Measurements from ENCODE around the gene TEX264.

TEX264 gene

DNA sequence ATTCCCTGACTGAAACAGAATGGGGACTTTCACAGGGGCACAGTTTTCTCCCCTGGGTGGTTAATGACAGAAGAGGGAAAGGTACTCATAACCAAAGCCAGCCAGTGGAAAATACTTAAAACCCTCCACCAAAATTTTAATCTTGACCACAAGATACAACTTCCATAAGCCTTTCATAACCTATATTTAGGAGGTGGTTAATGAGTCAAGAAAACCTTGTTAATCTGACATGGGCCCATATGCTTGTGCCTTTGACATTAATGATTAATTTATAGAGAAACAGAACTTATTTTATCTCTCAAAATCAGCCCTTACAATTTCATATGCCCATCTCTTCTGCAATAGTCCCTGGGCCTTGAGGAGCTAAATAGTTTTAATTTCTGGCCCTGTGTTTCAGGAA is 76.8 kb downstream of the TEX264 start:
- no peak overlapping the region for H3K27ac ChIP-seq
- TF ChIP-seq ZFX (IDR thresholded peaks at IDR 0.05): no peak

GRCh38 chr3:51748327-51748726 is 77.3 kb downstream of the TEX264 start:
- TF ChIP-seq CTCF (conservative IDR thresholded peaks at IDR 0.05): no peak
- no peak for TF ChIP-seq ZFX (IDR thresholded peaks at IDR 0.05)
- no peak overlapping the region for H3K27ac ChIP-seq

- no peak for TF ChIP-seq CTCF (conservative IDR thresholded peaks at IDR 0.05)
- TF ChIP-seq ZFX (IDR thresholded peaks at IDR 0.05): no peak
- H3K27ac ChIP-seq: no peak overlapping the region
These were observed 79.8 kb downstream of the TEX264 start for GRCh38 chr3:51750878-51751277.

GRCh38 chr3:51751287-51751686 is 80.2 kb downstream of the TEX264 start:
- H3K27ac ChIP-seq: no peak overlapping the region
- no peak for TF ChIP-seq ZFX (IDR thresholded peaks at IDR 0.05)
- no peak for TF ChIP-seq CTCF (conservative IDR thresholded peaks at IDR 0.05)

All from C4-2B (cell line).